Smooth muscle cell (in vitro differentiated cells): ENCODE results near the gene LSG1. TPM values are rescaled to one million over a fixed set of nuclear protein-coding genes. Genes with fewer than 3 reads are reported as not detected.

Experiments used
- DNase-seq: peaks from one replicate; lab custom pipeline; 2025; ENCODE audit not compliant: unreplicated experiment; lab: John Stamatoyannopoulos, UW
- H2AFZ ChIP-seq: fragments of 200-600 bp; sonication (generic); 2 replicates; pipeline ENCODE4 v1.6.0; 2016; ENCODE audit warnings: antibody characterized with exemption, low read depth, mild to moderate bottlenecking
- H3F3A ChIP-seq: fragments of 200-600 bp; sonication (generic); 2 replicates; pipeline ENCODE4 v1.6.0; 2017; ENCODE audit warnings: antibody characterized with exemption, low read depth
- H3K27ac ChIP-seq: fragments of 200-600 bp; sonication (generic); 2 replicates; pipeline ENCODE4 v1.5.1; 2016; ENCODE audit warnings: low read depth, mild to moderate bottlenecking
- H3K27me3 ChIP-seq: fragments of 200-600 bp; sonication (generic); 2 replicates; pipeline ENCODE4 v1.6.1; 2016; ENCODE audit warnings: low read depth, mild to moderate bottlenecking
- H3K36me3 ChIP-seq: fragments of 200-600 bp; sonication (generic); 2 replicates; pipeline ENCODE4 v1.5.1; 2016; ENCODE audit warnings: low read depth
- H3K4me1 ChIP-seq: fragments of 200-600 bp; sonication (generic); 2 replicates; pipeline ENCODE4 v1.5.1; 2016; ENCODE audit warnings: low read depth
- H3K4me2 ChIP-seq: fragments of 200-600 bp; sonication (generic); 2 replicates; pipeline ENCODE4 v1.6.0; 2016; ENCODE audit warnings: mild to moderate bottlenecking
- H3K4me3 ChIP-seq: fragments of 200-600 bp; sonication (generic); 2 replicates; pipeline ENCODE4 v1.5.1; 2016; ENCODE audit warnings: mild to moderate bottlenecking
- H3K79me2 ChIP-seq: fragments of 200-600 bp; sonication (generic); 2 replicates; pipeline ENCODE4 v1.6.0; 2016; ENCODE audit warnings: low read depth, mild to moderate bottlenecking
- H3K9ac ChIP-seq: fragments of 200-600 bp; sonication (generic); 2 replicates; pipeline ENCODE4 v1.6.0; 2016; ENCODE audit warnings: low read depth
- H3K9me3 ChIP-seq: fragments of 200-600 bp; sonication (generic); replicated peaks from 2 replicates; pipeline ENCODE4 v1.5.1; 2016; ENCODE audit warnings: low read depth
- H4K20me1 ChIP-seq: fragments of 200-600 bp; sonication (generic); 2 replicates; pipeline ENCODE4 v1.6.0; 2016; ENCODE audit warnings: low read depth
- CTCF ChIP-seq: fragments of 200-600 bp; sonication (generic); IDR thresholded peaks from 2 replicates; pipeline ENCODE4 v1.5.1; 2017; ENCODE audit warnings: borderline replicate concordance, mild to moderate bottlenecking, antibody characterized with exemption; ENCODE audit not compliant: insufficient read depth, poor library complexity, severe bottlenecking
- WGBS: methylation state at CpG from one replicate; pipeline ENCODE4 v1.1.7; 2016; ENCODE audit warnings: low lambda C conversion rate; 5-methylcytosine and 5-hydroxymethylcytosine counted together
- polyA plus RNA-seq: library from polyadenylated mRNA; unstranded; fragments of >200 nt; fragmentation: Nextera tagmentation; extraction: Ambion mirVana; gene quantifications from 2 replicates; pipeline ENCODE4 v1.2.1, GENCODE V29; 2016
- total RNA-seq: library from RNA; depleted of rRNA; stranded (reverse); fragments of >200 nt; gene quantifications from 2 replicates; pipeline ENCODE4 v1.2.3, GENCODE V29; 2014

The LSG1 gene
- total and polyA plus RNA-seq, 2 experiments from 2014 or later, result 14.0 to 29.1 TPM

DNA sequence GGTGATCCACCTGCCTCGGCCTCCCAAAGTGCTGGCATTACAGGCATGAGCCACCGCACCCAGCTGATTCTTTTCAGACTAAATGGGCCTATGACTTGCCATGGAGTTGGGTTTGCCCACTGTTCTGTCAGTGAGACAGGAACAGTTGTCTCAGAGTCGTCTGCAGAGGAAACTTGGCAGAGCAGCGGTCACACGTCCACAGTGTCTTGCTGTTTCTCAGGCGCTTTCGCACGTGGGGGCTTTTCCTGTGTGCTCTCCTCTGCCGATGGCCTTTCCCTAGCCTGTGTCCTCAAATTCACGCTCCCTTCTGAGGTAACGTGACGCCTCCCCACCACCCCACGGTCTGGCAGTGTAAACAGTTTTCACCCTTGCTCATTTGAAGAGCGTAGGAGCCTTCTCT lies 50.0 kb downstream of the LSG1 start:
- Histone ChIP-seq H3K9ac (no peak overlapping the region), H3K9me3 (no peaks in the 10 kb centered on the region), H3F3A (no peaks in the 10 kb centered on the region), H3K4me3 (no peak overlapping the region), H2AFZ (no peak overlapping the region), H3K4me2 (no peak overlapping the region), H3K79me2 (no peaks in the 10 kb centered on the region), H4K20me1 (no peaks in the 10 kb centered on the region), H3K27ac (no peak overlapping the region), H3K36me3 (no peaks in the 10 kb centered on the region), H3K4me1 (no peaks in the 10 kb centered on the region), H3K27me3 (no peaks in the 10 kb centered on the region)
- WGBS, result 97% methylated on average over 14 of the region's 14 CpGs
- no peak for TF ChIP-seq CTCF
- DNase-seq, result no peak

- Histone ChIP-seq H3K9me3 (no peaks in the 10 kb centered on the region), H3F3A (no peaks in the 10 kb centered on the region), H4K20me1 (no peaks in the 10 kb centered on the region), H3K36me3 (no peaks in the 10 kb centered on the region), H3K27ac (no peak overlapping the region), H2AFZ (no peak overlapping the region), H3K4me2 (no peak overlapping the region), H3K27me3 (no peaks in the 10 kb centered on the region), H3K4me1 (no peaks in the 10 kb centered on the region), H3K9ac (no peak overlapping the region), H3K79me2 (no peaks in the 10 kb centered on the region), H3K4me3 (no peak overlapping the region)
- no peak for TF ChIP-seq CTCF
- 100% methylated on average over 6 of the region's 7 CpGs for WGBS
- no peak for DNase-seq
Measured at GRCh38 chr3:194620196-194620595, 51.8 kb downstream of the LSG1 start.

- WGBS, result 93% methylated on average over 9 of the region's 9 CpGs
- Histone ChIP-seq H3K79me2 (no peaks in the 10 kb centered on the region), H3K9ac (no peak overlapping the region), H3K9me3 (no peaks in the 10 kb centered on the region), H3F3A (no peaks in the 10 kb centered on the region), H3K36me3 (no peaks in the 10 kb centered on the region), H3K4me3 (no peak overlapping the region), H3K4me1 (no peaks in the 10 kb centered on the region), H3K27me3 (no peaks in the 10 kb centered on the region), H4K20me1 (no peaks in the 10 kb centered on the region), H3K27ac (no peak overlapping the region), H2AFZ (no peak overlapping the region), H3K4me2 (no peak overlapping the region)
- TF ChIP-seq CTCF, result no peak
- DNase-seq, result no peak
Measured at GRCh38 chr3:194619741-194620140, 52.2 kb downstream of the LSG1 start.

DNA sequence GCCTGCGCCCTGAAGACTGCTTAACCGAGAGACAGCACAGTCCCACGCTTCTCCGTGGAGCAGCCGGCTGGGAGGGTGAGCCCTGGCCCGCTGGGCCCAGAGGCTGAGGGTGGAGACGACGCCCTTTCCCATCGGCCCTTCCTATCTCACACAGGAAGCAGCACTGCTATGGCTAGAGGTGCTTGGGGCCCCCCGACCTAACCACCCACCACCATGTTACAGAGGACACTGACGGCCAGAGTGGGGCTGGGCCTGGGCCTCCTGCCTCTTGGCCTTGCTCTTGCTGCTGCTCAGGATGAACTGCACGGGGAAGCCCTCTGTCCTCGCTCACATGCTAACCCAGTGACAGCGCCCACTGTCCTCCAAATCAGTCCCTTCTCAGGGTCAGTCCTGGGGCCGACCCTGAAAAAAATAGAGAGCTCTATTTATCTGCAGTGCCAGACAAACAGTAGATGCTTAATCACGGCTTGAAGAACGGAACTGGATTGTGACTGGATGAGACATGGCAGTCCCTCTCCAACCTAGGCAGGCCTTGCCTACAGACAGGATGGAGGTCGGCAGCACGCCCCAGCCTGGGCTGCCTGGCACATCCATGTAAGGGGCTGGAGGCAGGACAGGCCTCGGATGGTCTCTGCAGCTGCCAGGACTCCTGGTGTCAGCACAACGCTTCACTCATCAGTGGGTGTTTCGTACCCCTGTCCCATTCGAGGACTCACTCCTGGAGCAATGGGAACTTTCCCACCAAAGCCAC lies 53.0 kb downstream of the LSG1 start:
- H3F3A ChIP-seq, result no peaks in the 10 kb centered on the region
- WGBS, result 90% methylated on average over 23 of the region's 23 CpGs
- no peak overlapping the region for H3K4me3 ChIP-seq

More for the DNA sequence above, 53.0 kb downstream of the LSG1 start:
- H3K36me3 ChIP-seq, result no peaks in the 10 kb centered on the region
- H3K9ac ChIP-seq, result no peak overlapping the region
- DNase-seq, result no peak
- no peak overlapping the region for H3K4me2 ChIP-seq
- H3K27ac ChIP-seq, result no peak overlapping the region
- no peaks in the 10 kb centered on the region for H3K79me2 ChIP-seq
- no peak for TF ChIP-seq CTCF
- no peaks in the 10 kb centered on the region for H3K4me1 ChIP-seq
- no peaks in the 10 kb centered on the region for H3K27me3 ChIP-seq
- no peaks in the 10 kb centered on the region for H4K20me1 ChIP-seq
- no peak overlapping the region for H2AFZ ChIP-seq
- H3K9me3 ChIP-seq, result no peaks in the 10 kb centered on the region
